ENCODE measurements around the gene MAGI2. TPM values are rescaled to one million over a fixed set of nuclear protein-coding genes. Genes with fewer than 3 reads are reported as not detected.
"Not testable (repeated sequence)": the region's sequence is repeated elsewhere in the genome, so short reads cannot be mapped to it uniquely, and the experiment has no call there.

MAGI2 gene
- polyA plus RNA-seq, 3 donors, result 35.4 to 39.1 (median 36.4) TPM

DNA sequence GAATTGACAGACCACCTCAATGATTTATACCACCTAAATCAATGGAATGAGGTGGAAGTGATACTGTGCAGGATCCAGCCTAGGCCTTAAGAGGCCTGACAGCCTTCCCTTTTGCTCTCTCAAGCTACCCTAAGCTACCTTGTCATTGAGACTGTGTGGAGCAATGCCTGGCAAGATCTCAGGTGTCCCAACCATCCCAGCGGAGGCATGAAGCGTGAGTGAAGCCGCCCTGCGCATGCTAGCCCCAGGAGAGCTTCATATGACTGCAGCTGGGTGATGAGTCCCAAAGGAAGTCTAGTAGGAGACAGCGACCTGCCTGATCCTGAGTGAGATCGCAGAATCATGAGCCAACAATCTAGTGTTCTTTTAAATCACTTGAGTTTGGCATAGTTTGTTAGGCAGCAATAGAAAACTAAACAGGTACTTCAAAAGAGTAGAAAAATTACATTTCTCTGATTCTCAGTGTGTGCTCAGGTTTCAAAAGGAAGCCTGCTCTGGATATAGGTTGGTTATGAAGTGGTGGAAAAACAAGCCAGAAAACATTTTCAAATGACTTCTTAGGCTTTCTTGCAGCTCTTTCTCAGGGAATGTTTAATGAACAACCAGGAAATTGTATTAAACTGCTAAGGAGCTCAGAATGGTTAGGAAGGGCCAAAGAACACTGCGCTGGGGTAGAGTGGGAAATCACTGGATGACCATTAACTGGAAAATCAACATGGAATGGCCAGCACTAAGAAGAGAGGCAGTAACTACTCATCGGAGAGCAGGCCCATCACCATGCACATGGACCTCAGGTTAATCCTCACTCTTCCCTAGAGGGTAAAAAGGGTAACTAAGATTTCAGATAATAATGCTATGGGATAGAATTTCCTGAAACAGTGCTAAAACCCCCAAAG, 1119.7 kb downstream of the MAGI2 start:
- DNase-seq (ENCODE audit: low read depth in 3 of 3, low spot score in 2 of 3), result no peak

DNA sequence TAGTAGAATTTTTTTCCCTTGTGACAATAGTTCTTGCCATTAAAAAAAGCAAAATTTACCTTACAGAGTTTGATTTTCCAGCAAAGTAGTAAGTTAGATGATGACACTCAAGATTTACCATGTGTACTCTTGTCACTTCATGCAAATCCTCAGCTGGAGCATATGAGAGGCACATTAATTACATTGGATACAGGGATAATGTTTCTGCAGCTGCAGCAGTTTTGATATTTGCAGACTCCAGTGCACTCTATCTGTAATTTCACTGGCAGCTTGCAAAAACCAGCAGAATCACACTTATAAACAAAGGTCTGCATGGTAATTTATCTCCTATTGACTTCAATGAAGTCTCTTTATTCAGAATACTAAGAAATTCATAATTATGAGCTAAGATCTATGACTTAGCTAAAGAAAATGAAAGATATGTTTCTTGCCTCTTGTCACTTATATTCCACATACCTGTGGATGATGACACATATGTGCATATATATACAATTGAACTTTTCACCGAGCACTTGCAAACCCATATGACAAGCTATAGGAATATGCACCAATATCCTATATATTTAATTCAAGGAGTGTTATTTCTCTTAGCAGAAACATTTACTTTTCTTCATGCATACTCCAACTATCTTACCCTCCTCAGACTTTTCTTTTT, 1124.3 kb downstream of the MAGI2 start:
- DNase-seq (ENCODE audit: low read depth in 3 of 3, low spot score in 2 of 3), result no peak

- no peak for DNase-seq (ENCODE audit: low read depth in 3 of 3, low spot score in 2 of 3)
Measured at GRCh38 chr7:78327718-78328117, 1125.7 kb downstream of the MAGI2 start.

GRCh38 chr7:78326876-78327275, 1126.6 kb downstream of the MAGI2 start:
- DNase-seq (ENCODE audit: low read depth in 3 of 3, low spot score in 2 of 3), result no peak

GRCh38 chr7:78326189-78326588, 1127.3 kb downstream of the MAGI2 start:
- no peak for DNase-seq (ENCODE audit: low read depth in 3 of 3, low spot score in 2 of 3)

DNA sequence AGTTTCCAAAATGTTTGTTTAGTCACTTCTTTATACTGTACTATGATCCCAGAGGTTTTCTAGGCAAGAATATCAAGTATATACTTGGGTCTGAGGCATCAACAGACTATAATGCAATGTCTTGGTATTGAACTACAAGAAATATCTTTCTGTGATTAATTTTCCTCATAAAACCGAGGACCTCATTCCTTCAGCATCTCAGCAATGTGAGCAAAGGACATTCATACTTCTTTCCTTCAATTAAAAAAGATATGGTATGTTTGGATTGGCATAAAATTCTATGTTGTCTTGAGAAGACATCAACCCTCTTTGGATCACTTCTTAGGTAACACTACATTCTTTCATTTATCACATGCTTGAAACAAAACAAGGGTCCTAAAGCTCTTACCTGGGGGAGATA, 1130.3 kb downstream of the MAGI2 start:
- no peak for DNase-seq (ENCODE audit: low read depth in 3 of 3, low spot score in 2 of 3)

GRCh38 chr7:78322231-78322630, 1131.2 kb downstream of the MAGI2 start:
- DNase-seq (ENCODE audit: low read depth in 3 of 3, low spot score in 2 of 3), result not testable (repeated sequence)

DNA sequence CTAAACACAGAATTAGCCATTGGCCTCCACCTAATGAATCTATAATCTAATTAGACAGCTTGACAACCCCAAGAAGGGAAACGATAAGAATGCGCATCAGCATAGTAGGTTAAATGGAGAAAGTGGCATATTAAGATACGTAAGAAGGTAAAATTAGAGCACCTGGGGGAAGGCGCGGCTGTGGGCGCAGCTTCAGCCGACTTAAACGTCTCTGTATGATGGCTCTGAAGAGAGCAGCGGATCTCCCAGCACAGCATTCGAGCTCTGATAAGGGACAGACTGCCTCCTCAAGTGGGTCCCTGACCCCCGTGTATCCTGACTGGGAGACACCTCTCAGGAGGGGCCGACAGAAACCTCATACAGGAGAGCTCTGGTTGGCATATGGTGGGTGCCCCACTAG, 1136.1 kb downstream of the MAGI2 start:
- no peak for DNase-seq (ENCODE audit: low read depth in 3 of 3, low spot score in 2 of 3)

GRCh38 chr7:78316110-78316509, 1137.4 kb downstream of the MAGI2 start:
- DNase-seq (ENCODE audit: low read depth in 3 of 3, low spot score in 2 of 3), result no peak

- DNase-seq (ENCODE audit: low read depth in 3 of 3, low spot score in 2 of 3), result no peak
Measured at GRCh38 chr7:78315119-78315518, 1138.3 kb downstream of the MAGI2 start.

- no peak for DNase-seq (ENCODE audit: low read depth in 3 of 3, low spot score in 2 of 3)
Measured at GRCh38 chr7:78311181-78311580, 1142.3 kb downstream of the MAGI2 start.

GRCh38 chr7:78307892-78308291, 1145.6 kb downstream of the MAGI2 start:
- no peak for DNase-seq (ENCODE audit: low read depth in 3 of 3, low spot score in 2 of 3)

DNA sequence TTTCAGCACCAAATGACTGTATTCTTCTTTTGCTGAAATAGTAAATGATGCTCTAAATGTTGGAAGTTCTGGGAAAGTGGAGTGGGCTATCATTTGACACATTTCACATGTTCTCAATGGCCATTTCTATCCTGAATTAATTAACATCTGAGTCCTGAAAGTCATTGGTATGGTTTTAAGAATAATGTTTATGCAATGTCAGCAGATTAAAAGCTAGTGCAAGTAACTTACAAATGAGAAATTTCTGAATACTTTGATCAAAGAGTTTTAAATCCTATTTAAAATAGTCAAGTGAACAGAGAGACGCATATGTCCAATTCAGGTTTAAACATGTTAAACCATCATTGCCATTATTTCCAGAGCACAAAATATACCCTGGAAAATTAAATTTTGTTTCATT, 1146.8 kb downstream of the MAGI2 start:
- no peak for DNase-seq (ENCODE audit: low read depth in 3 of 3, low spot score in 2 of 3)

- DNase-seq (ENCODE audit: low read depth in 3 of 3, low spot score in 2 of 3), result no peak
Measured at GRCh38 chr7:78301407-78301806, 1152.1 kb downstream of the MAGI2 start.

- no peak for DNase-seq (ENCODE audit: low read depth in 3 of 3, low spot score in 2 of 3)
Measured at GRCh38 chr7:78299088-78299487, 1154.4 kb downstream of the MAGI2 start.

GRCh38 chr7:78296644-78297371, 1156.7 kb downstream of the MAGI2 start:
- DNase-seq (ENCODE audit: low read depth in 3 of 3, low spot score in 2 of 3), result no peak

- DNase-seq (ENCODE audit: low read depth in 3 of 3, low spot score in 2 of 3), result no peak
Measured at GRCh38 chr7:78296046-78296597, 1157.3 kb downstream of the MAGI2 start.

- not testable (repeated sequence) for DNase-seq (ENCODE audit: low read depth in 3 of 3, low spot score in 2 of 3)
Measured at GRCh38 chr7:78289471-78289870, 1164.0 kb downstream of the MAGI2 start.

DNA sequence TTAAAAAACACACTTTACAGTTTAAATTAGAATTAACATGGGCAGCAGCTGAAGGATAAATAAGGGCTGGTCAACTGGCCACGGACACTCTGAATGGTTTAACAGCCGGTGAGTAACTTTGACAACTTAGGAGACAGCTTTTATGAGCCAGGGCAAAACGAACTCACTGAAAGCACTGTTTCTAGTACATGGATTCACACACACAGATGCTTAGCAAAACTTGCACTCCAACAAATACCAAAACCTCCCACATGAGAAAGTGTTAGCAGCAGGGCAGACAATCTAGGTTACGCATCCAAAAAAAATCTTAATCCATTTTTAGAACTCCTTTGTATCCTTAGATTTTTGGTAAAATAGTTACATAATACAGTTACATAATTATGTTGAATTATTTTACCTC, 1168.5 kb downstream of the MAGI2 start:
- DNase-seq (ENCODE audit: low read depth in 3 of 3, low spot score in 2 of 3), result no peak

- no peak for DNase-seq (ENCODE audit: low read depth in 3 of 3, low spot score in 2 of 3)
Measured at GRCh38 chr7:78280276-78280675, 1173.2 kb downstream of the MAGI2 start.

DNA sequence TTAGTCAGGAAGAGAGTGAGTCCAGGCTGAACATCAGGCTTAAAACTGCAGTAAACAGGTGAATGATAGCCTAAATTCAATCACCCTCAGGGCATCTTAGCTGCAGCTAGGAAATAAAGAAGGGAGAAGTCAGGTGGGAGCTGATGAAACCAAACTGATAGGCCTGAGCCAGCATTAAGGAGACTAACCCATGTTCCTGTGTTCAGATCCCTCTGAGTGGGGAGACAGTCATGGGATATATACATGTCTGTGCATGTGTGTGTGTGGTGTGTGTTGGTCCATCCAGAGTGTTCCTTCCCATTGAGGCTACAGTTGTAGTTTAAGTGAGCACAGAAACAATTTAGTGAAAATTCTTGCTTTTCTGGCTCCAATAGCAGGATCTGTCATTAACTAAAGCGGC, 1174.0 kb downstream of the MAGI2 start:
- no peak for DNase-seq (ENCODE audit: low read depth in 3 of 3, low spot score in 2 of 3)

All from right renal cortex interstitium (tissue), 3 donors.